Measurements from ENCODE around the gene NADSYN1. TPM values are rescaled to one million over a fixed set of nuclear protein-coding genes. Genes with fewer than 3 reads are reported as not detected.

Gene NADSYN1
- total RNA-seq, 4 donors from 2014 or later: 21.6 to 62.0 (median 41.8) TPM

GRCh38 chr11:71459076-71459766, 6.2 kb downstream of the NADSYN1 start:
- ATAC-seq: no peak
- WGBS, 2 donors (ENCODE audit: low coverage in 1 of 2): 85 to 89% methylated on average over 4 to 15 of the region's 23 CpGs

GRCh38 chr11:71459767-71460320, 6.8 kb downstream of the NADSYN1 start:
- 36 to 64% methylated on average over 4 to 11 of the region's 11 CpGs for WGBS, 2 donors (ENCODE audit: low coverage in 1 of 2)
- H3K9me3 ChIP-seq: no peaks in the 10 kb centered on the region
- H3K4me3 ChIP-seq: no peak overlapping the region
- TF ChIP-seq CTCF (IDR thresholded peaks at IDR 0.05) (no peak), EP300 (IDR thresholded peaks at IDR 0.05) (no peak), POLR2A (IDR thresholded peaks at IDR 0.05) (no peak), POLR2AphosphoS5 (IDR thresholded peaks at IDR 0.05) (no peak)
- no peaks in the 10 kb centered on the region for H3K27me3 ChIP-seq
- ATAC-seq: no peak
- peaks cover 0 to 2% (median 0%) of the 10 kb centered on the region in 3 donors for H3K4me1 ChIP-seq
- peaks cover 4 to 97% of the 10 kb centered on the region in 2 donors for H3K36me3 ChIP-seq
- no peak overlapping the region for H3K27ac ChIP-seq

More at GRCh38 chr11:71459076-71459766, 6.2 kb downstream of the NADSYN1 start:
- TF ChIP-seq POLR2A (IDR thresholded peaks at IDR 0.05): no peak
- no peak for TF ChIP-seq CTCF (IDR thresholded peaks at IDR 0.05)
- no peak for TF ChIP-seq POLR2AphosphoS5 (IDR thresholded peaks at IDR 0.05)
- TF ChIP-seq EP300 (IDR thresholded peaks at IDR 0.05): no peak
- Histone ChIP-seq H3K27me3 (no peaks in the 10 kb centered on the region), H3K4me1 (peaks cover 0 to 9% (median 3%) of the 10 kb centered on the region in 3 donors), H3K36me3 (peaks cover 4 to 95% of the 10 kb centered on the region in 2 donors), H3K4me3 (no peak overlapping the region), H3K27ac (no peak overlapping the region), H3K9me3 (no peaks in the 10 kb centered on the region)

GRCh38 chr11:71461696-71462095, 8.7 kb downstream of the NADSYN1 start:
- no peak overlapping the region for H3K4me3 ChIP-seq
- H3K36me3 ChIP-seq: peaks cover 4 to 93% of the 10 kb centered on the region in 2 donors
- H3K9me3 ChIP-seq: no peaks in the 10 kb centered on the region
- no peak overlapping the region for H3K27ac ChIP-seq
- no peaks in the 10 kb centered on the region for H3K4me1 ChIP-seq
- TF ChIP-seq POLR2A (IDR thresholded peaks at IDR 0.05) (no peak), POLR2AphosphoS5 (IDR thresholded peaks at IDR 0.05) (no peak), EP300 (IDR thresholded peaks at IDR 0.05) (no peak), CTCF (IDR thresholded peaks at IDR 0.05) (no peak)
- H3K27me3 ChIP-seq: no peaks in the 10 kb centered on the region
- WGBS, 2 donors (ENCODE audit: low coverage in 1 of 2): 75 to 89% methylated on average over 3 to 4 of the region's 9 CpGs
- no peak for ATAC-seq

GRCh38 chr11:71462726-71463125, 9.7 kb downstream of the NADSYN1 start:
- WGBS, 2 donors (ENCODE audit: low coverage in 1 of 2): 88 to 100% methylated on average over 3 to 5 of the region's 11 CpGs
- peaks cover 4 to 93% of the 10 kb centered on the region in 2 donors for H3K36me3 ChIP-seq

More at GRCh38 chr11:71462726-71463125, 9.7 kb downstream of the NADSYN1 start:
- Histone ChIP-seq H3K4me1 (no peaks in the 10 kb centered on the region), H3K9me3 (no peaks in the 10 kb centered on the region), H3K27me3 (no peaks in the 10 kb centered on the region), H3K4me3 (no peak overlapping the region), H3K27ac (no peak overlapping the region)
- no peak for TF ChIP-seq CTCF (IDR thresholded peaks at IDR 0.05)
- TF ChIP-seq POLR2AphosphoS5 (IDR thresholded peaks at IDR 0.05): no peak
- no peak for TF ChIP-seq POLR2A (IDR thresholded peaks at IDR 0.05)
- no peak for TF ChIP-seq EP300 (IDR thresholded peaks at IDR 0.05)
- no peak for ATAC-seq

Data from gastroesophageal sphincter (tissue), 4 donors.